Fibroblast of villous mesenchyme (primary cell): ENCODE measurements around the gene BFAR. TPM values are rescaled to one million over a fixed set of nuclear protein-coding genes. Genes with fewer than 3 reads are reported as not detected.

ENCODE experiments used
- DNase-seq: peaks from one replicate; pipeline ENCODE4 v3.0.0-alpha.2; 2010; ENCODE audit warnings: low read depth
- H3K4me3 ChIP-seq: 2 replicates; pipeline ENCODE4 v1.5.1; 2011; ENCODE audit warnings: low read depth, mild to moderate bottlenecking, low read length
- CTCF ChIP-seq: IDR thresholded peaks from 2 replicates; pipeline ENCODE4 v1.5.1; 2012; ENCODE audit warnings: low read depth, mild to moderate bottlenecking, low read length; ENCODE audit not compliant: insufficient read depth
- total RNA-seq: library from RNA; depleted of rRNA; stranded (reverse); fragments of >200 nt; gene quantifications from 2 replicates; pipeline ENCODE4 v1.2.3, GENCODE V29; 2012

Gene BFAR
- total RNA-seq, 1 donor: 111 TPM

GRCh38 chr16:14608111-14608566 lies 24.6 kb upstream of the BFAR start:
- TF ChIP-seq CTCF: no peak
- no peak overlapping the region for H3K4me3 ChIP-seq
- DNase-seq: no peak

GRCh38 chr16:14608604-14609003 lies 24.1 kb upstream of the BFAR start:
- no peak overlapping the region for H3K4me3 ChIP-seq
- TF ChIP-seq CTCF: no peak
- no peak for DNase-seq

GRCh38 chr16:14609716-14610115 lies 23.0 kb upstream of the BFAR start:
- no peak overlapping the region for H3K4me3 ChIP-seq
- DNase-seq: no peak
- no peak for TF ChIP-seq CTCF

GRCh38 chr16:14611660-14612059 lies 21.1 kb upstream of the BFAR start:
- TF ChIP-seq CTCF: no peak

GRCh38 chr16:14613991-14614390 lies 18.8 kb upstream of the BFAR start:
- DNase-seq: no peak
- TF ChIP-seq CTCF: no peak

More at GRCh38 chr16:14611660-14612059, 21.1 kb upstream of the BFAR start:
- no peak overlapping the region for H3K4me3 ChIP-seq
- no peak for DNase-seq

GRCh38 chr16:14616280-14616679 lies 16.5 kb upstream of the BFAR start:
- DNase-seq: no peak
- no peak for TF ChIP-seq CTCF
- no peak overlapping the region for H3K4me3 ChIP-seq

More at GRCh38 chr16:14613991-14614390, 18.8 kb upstream of the BFAR start:
- H3K4me3 ChIP-seq: no peak overlapping the region

- H3K4me3 ChIP-seq: no peak overlapping the region
- no peak for TF ChIP-seq CTCF
- no peak for DNase-seq
Measured at GRCh38 chr16:14618566-14618965, 14.2 kb upstream of the BFAR start.
